ENCODE data around the gene CUL4A. TPM values are rescaled to one million over a fixed set of nuclear protein-coding genes. Genes with fewer than 3 reads are reported as not detected.

Gene CUL4A
- total RNA-seq, 1 donor from 2014 or later: 60.1 TPM

DNA sequence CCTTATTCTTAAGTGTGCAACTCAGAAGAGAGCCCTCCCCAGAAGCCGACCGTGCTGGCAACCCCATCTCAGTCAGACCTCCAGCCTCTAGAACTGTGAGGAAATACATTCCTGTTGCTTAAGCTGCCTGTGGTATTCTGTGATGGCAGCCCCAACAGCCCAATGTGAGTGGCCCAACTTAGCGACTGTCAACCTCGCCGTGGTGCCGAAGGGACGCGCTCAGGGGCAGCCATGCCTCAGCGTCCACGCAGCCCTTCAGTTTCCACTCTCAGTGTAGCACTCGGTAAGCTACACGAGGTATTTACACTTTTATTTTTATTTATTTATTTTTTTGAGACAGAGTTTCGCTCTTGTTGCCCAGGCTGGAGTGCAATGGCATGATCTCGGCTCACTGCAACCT, 32.6 kb upstream of the CUL4A start:
- intact Hi-C loops (cut with DNase I): no loop called here
- no peak overlapping the region for H3K27ac ChIP-seq
- TF ChIP-seq, protein P1, sequence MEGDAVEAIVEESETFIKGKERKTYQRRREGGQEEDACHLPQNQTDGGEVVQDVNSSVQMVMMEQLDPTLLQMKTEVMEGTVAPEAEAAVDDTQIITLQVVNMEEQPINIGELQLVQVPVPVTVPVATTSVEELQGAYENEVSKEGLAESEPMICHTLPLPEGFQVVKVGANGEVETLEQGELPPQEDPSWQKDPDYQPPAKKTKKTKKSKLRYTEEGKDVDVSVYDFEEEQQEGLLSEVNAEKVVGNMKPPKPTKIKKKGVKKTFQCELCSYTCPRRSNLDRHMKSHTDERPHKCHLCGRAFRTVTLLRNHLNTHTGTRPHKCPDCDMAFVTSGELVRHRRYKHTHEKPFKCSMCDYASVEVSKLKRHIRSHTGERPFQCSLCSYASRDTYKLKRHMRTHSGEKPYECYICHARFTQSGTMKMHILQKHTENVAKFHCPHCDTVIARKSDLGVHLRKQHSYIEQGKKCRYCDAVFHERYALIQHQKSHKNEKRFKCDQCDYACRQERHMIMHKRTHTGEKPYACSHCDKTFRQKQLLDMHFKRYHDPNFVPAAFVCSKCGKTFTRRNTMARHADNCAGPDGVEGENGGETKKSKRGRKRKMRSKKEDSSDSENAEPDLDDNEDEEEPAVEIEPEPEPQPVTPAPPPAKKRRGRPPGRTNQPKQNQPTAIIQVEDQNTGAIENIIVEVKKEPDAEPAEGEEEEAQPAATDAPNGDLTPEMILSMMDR (IDR thresholded peaks at IDR 0.05): no peak
- H3K4me3 ChIP-seq: no peak overlapping the region
- ATAC-seq (no peak), DNase-seq (no peak)
- H3K9me3 ChIP-seq: no peaks in the 10 kb centered on the region
- H3K4me1 ChIP-seq: no peaks in the 10 kb centered on the region
- no peaks in the 10 kb centered on the region for H3K27me3 ChIP-seq (ENCODE audit: low read depth)
- H3K36me3 ChIP-seq: peaks cover 84% of the 10 kb centered on the region

DNA sequence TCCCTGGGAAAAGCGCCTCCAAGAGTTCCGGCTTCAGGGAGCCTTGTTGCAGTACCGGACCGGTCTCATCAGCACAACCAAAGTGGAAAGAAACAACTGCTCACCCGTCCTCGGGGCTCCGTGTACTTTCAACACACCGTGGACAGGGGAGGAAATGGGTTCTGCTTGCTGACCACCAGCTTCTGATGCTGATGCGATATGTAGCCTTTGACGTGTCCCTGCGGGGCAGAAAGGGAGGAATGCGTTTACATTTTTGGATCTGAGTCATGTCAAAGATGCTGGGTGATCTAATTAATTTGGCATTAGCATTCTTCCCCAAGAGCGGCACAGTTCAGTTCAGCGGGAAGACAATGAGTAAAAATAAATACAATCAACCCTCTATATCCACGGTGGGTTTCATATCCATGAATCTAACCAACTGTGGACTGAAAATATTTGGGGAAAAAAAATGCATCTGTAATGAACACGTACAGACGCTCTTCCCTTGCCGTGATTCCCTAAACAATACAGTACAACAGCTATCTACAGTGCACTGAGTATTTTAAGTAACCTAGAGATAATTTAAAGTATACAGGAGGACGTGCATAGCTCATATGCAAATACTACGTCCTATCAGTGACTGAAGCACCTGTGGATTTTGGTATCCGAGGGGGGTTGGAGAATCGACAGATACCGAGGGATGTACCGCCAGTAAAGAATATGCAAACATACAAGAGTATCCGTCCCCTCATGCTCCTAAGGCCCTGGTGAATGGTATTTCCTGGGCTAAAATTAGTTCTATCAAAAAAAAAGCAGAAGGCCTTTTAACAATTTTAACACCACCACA, 31.1 kb upstream of the CUL4A start:
- Histone ChIP-seq H3K4me3 (no peak overlapping the region), H3K9me3 (no peaks in the 10 kb centered on the region), H3K4me1 (no peaks in the 10 kb centered on the region), H3K27ac (no peak overlapping the region), H3K27me3 (ENCODE audit: low read depth) (no peaks in the 10 kb centered on the region), H3K36me3 (peaks cover 90% of the 10 kb centered on the region)
- ATAC-seq (no peak), DNase-seq (no peak)
- TF ChIP-seq, protein P1 (IDR thresholded peaks at IDR 0.05): no peak
- intact Hi-C loops (cut with DNase I): no loop called here

- Histone ChIP-seq H3K27me3 (ENCODE audit: low read depth) (no peaks in the 10 kb centered on the region), H3K9me3 (no peaks in the 10 kb centered on the region), H3K36me3 (peaks cover 94% of the 10 kb centered on the region), H3K27ac (peak overlapping the region; percentile 0), H3K4me3 (no peak overlapping the region), H3K4me1 (no peaks in the 10 kb centered on the region)
- ATAC-seq (no peak), DNase-seq (no peak)
- intact Hi-C loops (cut with DNase I): no loop called here
- TF ChIP-seq, protein P1 (IDR thresholded peaks at IDR 0.05): no peak
These were observed 30.6 kb upstream of the CUL4A start for GRCh38 chr13:113178896-113179167.

DNA sequence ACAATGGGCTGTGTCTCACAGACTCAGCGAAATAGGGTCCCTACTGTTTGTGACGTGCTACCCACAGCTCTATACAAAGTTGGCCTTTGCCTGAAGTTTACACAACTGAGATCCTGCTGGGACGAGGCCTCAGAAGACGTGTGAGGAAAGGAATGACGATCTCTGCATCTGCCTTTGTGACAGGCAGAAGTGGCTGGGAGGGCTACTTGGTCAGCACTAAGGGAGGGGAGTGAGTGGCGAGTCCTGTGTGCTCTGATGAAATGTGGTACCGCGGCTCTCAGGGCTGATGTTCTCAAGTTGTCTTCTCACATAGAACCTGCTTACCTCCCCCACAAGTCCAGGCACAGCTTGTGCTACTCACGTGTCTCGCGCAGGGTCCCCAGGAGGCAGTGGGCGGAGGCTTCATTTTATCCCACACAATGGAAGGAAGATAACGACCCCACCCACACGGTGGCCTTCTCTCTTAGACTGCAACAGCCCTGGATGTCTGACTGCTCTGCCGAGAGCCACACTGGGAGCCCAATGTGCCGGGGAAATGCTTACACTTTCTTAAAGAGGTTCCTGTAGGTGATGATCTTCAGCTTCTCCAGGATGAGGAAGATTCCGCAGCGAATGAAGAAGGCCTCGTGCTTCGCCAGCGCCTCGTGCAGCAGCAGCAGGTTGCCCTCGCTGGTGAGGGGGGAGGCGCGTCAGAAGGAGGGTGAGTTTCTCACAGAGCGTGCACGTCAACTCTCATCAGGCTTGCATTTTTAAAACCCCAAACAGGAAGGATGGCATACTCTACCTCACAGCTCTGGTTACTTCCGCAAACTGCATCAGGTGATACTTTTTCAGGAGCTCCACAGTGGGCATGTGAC, 29.8 kb upstream of the CUL4A start:
- no peaks in the 10 kb centered on the region for H3K4me1 ChIP-seq
- H3K27me3 ChIP-seq (ENCODE audit: low read depth): no peaks in the 10 kb centered on the region
- DNase-seq (no peak), ATAC-seq (peak in 1 of 2 donors; percentile 24)
- intact Hi-C loops (cut with DNase I): no loop called here
- TF ChIP-seq, protein P1 (IDR thresholded peaks at IDR 0.05): no peak
- no peaks in the 10 kb centered on the region for H3K9me3 ChIP-seq
- H3K36me3 ChIP-seq: peaks cover 97% of the 10 kb centered on the region
- no peak overlapping the region for H3K4me3 ChIP-seq
- H3K27ac ChIP-seq: peak overlapping the region; percentile 0

DNA sequence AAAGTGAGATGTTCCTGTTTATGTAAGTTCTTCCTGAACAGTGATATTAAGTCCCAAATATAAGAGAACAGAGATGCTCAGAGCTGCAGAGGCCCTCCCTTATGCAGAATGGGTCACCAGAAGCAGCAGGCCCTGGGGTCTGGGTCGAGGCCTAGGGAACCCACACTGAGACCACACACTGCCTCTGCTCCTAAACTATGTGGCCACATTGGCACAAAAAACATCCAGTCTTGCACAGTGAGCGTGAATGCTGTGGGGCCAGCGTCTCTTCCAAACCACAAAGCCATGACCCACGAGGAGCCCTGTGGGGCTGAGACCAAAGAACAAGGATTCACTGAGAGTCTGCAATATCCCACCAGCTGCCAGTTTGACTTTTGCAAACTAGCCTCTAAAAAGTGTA, 27.4 kb upstream of the CUL4A start:
- H3K36me3 ChIP-seq: peaks cover 86% of the 10 kb centered on the region
- no peak for DNase-seq
- no peaks in the 10 kb centered on the region for H3K27me3 ChIP-seq (ENCODE audit: low read depth)
- H3K27ac ChIP-seq: no peak overlapping the region
- H3K4me3 ChIP-seq: no peak overlapping the region
- H3K9me3 ChIP-seq: no peaks in the 10 kb centered on the region
- no peak for ATAC-seq
- TF ChIP-seq, protein P1 (IDR thresholded peaks at IDR 0.05): no peak
- intact Hi-C loops (cut with DNase I): no loop called here
- no peaks in the 10 kb centered on the region for H3K4me1 ChIP-seq
